Measurements from ENCODE around the gene VSTM4.
A peak's percentile ranks its signal among the peaks of the same experiment; 100 is the strongest.

The VSTM4 gene

GRCh38 chr10:49057231-49057880 is 58.0 kb downstream of the VSTM4 start:
- H3K4me1 Mint-ChIP-seq = no peaks in the 10 kb centered on the region
- DNase-seq (no peak), ATAC-seq (peak; percentile 16)
- no peak overlapping the region for H3K27ac Mint-ChIP-seq
- no peak overlapping the region for H3K4me3 Mint-ChIP-seq
- peaks cover 14 to 21% of the 10 kb centered on the region in 2 donors for H3K9me3 Mint-ChIP-seq
- peaks cover 28% of the 10 kb centered on the region for H3K27me3 Mint-ChIP-seq

- Mint-ChIP-seq H3K9me3 (peaks cover 9 to 11% of the 10 kb centered on the region in 2 donors), H3K4me1 (no peaks in the 10 kb centered on the region), H3K27ac (peak overlapping the region in 1 of 2 donors; percentile 31), H3K27me3 (peaks cover 18% of the 10 kb centered on the region), H3K4me3 (no peak overlapping the region)
- no peak for DNase-seq
- ATAC-seq = peak; percentile 32
These were observed 59.0 kb downstream of the VSTM4 start for GRCh38 chr10:49056356-49056755.

GRCh38 chr10:49055221-49055849 is 60.0 kb downstream of the VSTM4 start:
- Mint-ChIP-seq H3K4me3 (no peak overlapping the region), H3K27me3 (peaks cover 26% of the 10 kb centered on the region), H3K27ac (no peak overlapping the region), H3K4me1 (no peaks in the 10 kb centered on the region), H3K9me3 (peaks cover 7% of the 10 kb centered on the region in 2 donors)
- no peak for ATAC-seq
- DNase-seq = no peak

DNA sequence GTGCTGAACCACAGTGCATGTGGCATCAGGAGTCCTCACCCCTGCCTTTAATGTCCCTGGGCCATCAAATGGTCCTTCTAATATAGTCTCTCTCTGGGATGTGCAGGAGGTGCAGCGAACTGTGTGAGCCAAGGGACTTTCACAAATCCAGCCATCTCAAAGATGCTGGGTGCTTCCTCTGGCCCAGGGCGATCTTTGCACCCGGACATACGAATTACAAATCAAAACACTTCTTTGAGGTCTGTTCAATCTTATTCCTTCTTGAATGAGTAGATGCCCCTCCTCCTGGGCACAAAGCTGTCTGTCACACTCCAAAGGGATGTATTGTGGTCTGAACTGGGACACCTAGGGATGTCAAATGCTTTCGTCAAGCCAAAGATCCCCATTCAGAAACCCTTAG is 60.6 kb downstream of the VSTM4 start:
- Mint-ChIP-seq H3K4me3 (no peak overlapping the region), H3K27ac (no peak overlapping the region), H3K4me1 (no peaks in the 10 kb centered on the region), H3K9me3 (peaks cover under 1 to 2% of the 10 kb centered on the region in 2 donors), H3K27me3 (peaks cover 26% of the 10 kb centered on the region)
- no peak for DNase-seq
- ATAC-seq = no peak

DNA sequence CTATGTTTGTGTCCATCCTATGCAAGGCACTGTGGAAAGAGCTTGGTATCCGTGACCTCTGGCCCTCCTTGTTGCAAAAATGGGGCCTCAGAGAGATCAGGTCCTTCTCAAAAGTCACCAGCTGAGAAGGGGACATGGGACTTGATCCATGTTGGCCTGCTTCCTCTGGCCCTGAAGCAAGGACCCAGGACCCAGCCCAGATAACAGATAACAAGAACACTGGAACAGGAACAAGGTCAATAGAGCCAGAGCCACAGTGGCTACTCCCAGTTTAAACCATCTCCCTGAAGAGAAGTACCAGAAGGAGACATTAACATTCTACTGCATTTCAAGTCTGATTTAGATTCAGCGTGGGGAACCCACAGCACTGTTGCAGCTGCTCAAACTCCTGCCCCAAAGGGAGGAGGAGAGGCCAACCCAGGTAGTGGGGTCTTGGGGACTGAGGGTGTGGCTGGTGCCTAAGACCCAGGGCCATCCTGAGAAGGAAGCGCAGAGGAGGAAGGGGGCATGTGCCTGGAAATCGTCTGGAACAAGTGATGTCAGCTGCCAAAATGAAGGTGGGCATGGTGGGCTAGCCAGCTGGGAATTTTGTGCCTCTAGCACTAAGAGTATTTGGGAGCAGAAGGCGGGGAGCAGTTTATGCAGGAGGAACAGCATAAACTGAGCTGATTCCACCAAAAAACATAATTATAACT is 61.2 kb downstream of the VSTM4 start:
- no peak for DNase-seq
- H3K4me1 Mint-ChIP-seq = no peaks in the 10 kb centered on the region
- H3K27ac Mint-ChIP-seq = no peak overlapping the region
- no peak for ATAC-seq
- no peak overlapping the region for H3K4me3 Mint-ChIP-seq
- H3K9me3 Mint-ChIP-seq = no peaks in the 10 kb centered on the region
- peaks cover 26% of the 10 kb centered on the region for H3K27me3 Mint-ChIP-seq

GRCh38 chr10:49053053-49053997 is 62.0 kb downstream of the VSTM4 start:
- no peak for DNase-seq
- Mint-ChIP-seq H3K27ac (no peak overlapping the region), H3K4me3 (no peak overlapping the region), H3K9me3 (peaks cover 0 to 2% of the 10 kb centered on the region in 2 donors), H3K27me3 (peaks cover 26% of the 10 kb centered on the region), H3K4me1 (no peaks in the 10 kb centered on the region)
- no peak for ATAC-seq

GRCh38 chr10:49052069-49052468 is 63.3 kb downstream of the VSTM4 start:
- H3K4me1 Mint-ChIP-seq = no peaks in the 10 kb centered on the region
- peaks cover 32% of the 10 kb centered on the region for H3K27me3 Mint-ChIP-seq
- H3K27ac Mint-ChIP-seq = no peak overlapping the region
- H3K9me3 Mint-ChIP-seq = peaks cover 0 to 12% of the 10 kb centered on the region in 2 donors
- no peak for ATAC-seq
- no peak for DNase-seq
- H3K4me3 Mint-ChIP-seq = no peak overlapping the region

GRCh38 chr10:49050906-49051305 is 64.4 kb downstream of the VSTM4 start:
- peaks cover 32% of the 10 kb centered on the region for H3K27me3 Mint-ChIP-seq

DNA sequence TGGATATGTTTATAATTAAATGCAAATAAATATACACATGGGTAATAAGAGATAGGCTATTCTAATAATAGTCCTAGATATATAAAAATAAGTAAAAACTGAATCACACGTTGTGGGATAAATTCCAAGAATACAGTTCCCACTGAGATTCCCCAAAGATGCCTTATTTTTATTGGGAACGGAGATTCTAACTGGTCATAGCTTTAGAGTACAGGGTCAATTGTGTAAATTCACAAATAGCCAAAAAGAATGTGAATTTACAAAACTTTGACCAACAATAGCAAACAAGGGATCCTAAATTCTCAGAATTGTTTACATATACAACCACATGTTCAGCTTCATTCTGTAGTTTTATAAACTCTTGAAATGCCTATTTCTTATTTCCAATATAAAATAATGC is 65.0 kb downstream of the VSTM4 start:
- Mint-ChIP-seq H3K27me3 (peaks cover 32% of the 10 kb centered on the region), H3K9me3 (peaks cover 0 to 12% of the 10 kb centered on the region in 2 donors), H3K27ac (peak overlapping the region in 1 of 2 donors; percentile 31), H3K4me1 (no peaks in the 10 kb centered on the region), H3K4me3 (no peak overlapping the region)
- no peak for DNase-seq
- no peak for ATAC-seq

More at GRCh38 chr10:49050906-49051305, 64.4 kb downstream of the VSTM4 start:
- Mint-ChIP-seq H3K27ac (no peak overlapping the region), H3K4me3 (no peak overlapping the region), H3K4me1 (no peaks in the 10 kb centered on the region), H3K9me3 (peaks cover 0 to 12% of the 10 kb centered on the region in 2 donors)
- no peak for DNase-seq
- ATAC-seq = no peak

DNA sequence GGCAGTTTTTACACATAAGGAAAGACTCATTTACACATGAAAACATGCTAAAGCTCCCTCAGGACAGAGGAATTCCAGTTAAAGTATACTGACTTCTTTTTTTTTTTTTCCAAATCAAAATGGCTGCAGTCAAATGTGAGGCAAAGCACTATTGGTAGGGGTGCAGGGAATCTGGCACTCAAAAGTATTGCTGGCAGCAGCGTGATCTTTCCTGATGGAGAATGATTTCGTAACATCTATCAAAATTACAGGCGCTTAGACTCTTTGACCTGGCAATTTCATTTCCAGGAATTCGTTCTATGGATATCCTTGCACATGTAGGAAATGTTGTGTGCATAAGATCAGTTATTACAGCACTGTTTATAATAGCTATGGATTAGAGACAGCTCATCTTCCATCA is 65.7 kb downstream of the VSTM4 start:
- H3K9me3 Mint-ChIP-seq = peaks cover 0 to 12% of the 10 kb centered on the region in 2 donors
- peaks cover 32% of the 10 kb centered on the region for H3K27me3 Mint-ChIP-seq
- no peak overlapping the region for H3K4me3 Mint-ChIP-seq
- ATAC-seq (no peak), DNase-seq (no peak)
- H3K4me1 Mint-ChIP-seq = no peaks in the 10 kb centered on the region
- no peak overlapping the region for H3K27ac Mint-ChIP-seq

DNA sequence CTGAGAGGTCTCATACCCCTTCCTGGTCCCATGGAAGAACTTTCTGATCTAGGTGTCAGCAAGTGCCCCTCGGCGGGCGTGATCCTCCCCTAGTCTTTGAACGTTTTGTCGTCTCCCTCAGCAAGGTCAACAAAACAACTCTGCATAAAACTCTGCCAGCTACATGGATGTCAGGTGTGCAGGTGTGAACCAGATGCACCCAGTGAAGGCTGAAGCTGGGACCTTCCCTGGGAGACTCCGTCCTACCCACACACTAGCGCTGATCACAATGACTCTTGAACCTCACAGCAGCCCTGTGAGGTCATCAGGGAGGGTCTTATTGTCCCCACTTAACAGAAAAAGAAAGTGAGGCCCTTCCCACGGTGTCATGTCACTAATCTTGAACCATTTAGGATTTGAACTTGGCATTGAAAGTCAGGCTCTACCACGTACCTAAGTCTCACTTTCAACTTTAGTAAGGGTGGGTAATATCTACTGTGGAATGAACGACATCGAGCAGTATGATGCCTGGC is 68.1 kb downstream of the VSTM4 start:
- no peaks in the 10 kb centered on the region for H3K4me1 Mint-ChIP-seq
- no peak overlapping the region for H3K4me3 Mint-ChIP-seq
- peaks cover 23% of the 10 kb centered on the region for H3K27me3 Mint-ChIP-seq
- H3K9me3 Mint-ChIP-seq = peaks cover 0 to 12% of the 10 kb centered on the region in 2 donors
- DNase-seq (no peak), ATAC-seq (peak; percentile 63)
- H3K27ac Mint-ChIP-seq = no peak overlapping the region

DNA sequence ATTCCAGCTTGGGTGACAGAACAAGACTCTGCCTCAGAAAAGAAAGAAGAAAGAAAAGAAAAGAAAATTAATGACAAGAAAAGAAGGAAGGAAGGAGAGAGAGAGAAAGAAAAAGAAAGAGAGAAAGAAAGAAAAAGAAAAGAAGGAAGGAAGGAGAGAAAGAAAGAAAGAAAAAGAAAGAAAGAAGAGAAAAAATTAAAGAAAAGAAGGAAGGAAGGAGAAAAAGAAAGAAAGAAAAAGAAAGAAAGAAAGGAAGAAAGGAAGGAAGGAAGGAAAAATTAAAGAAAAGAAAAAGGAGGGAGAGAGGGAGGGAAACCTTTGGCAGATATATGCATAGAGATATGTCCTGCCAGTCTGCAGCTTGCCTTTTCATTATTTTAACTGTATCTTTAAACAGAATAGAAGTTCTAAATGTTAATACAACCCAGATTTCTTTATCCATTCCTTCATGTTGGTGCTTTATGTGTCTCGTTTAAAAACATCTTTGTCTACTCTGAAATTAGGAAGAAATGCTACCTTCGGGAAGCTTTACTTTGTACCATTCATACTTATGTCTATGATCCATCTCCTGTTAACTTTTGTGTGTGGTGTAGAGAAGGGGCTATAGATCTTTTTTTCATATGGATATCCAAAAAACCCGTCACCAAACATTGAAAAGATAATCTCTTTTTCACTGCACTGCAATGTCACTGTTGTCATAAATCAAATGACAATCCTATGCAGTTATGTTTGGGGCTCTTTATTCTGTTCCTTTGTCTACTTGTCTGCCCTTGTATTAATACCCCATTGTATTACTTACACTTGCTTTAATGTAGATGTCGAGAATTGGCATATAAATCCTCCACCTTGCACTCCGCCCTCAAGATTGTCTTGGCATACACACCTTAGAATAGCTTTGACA is 70.8 kb downstream of the VSTM4 start:
- DNase-seq = no peak
- H3K4me3 Mint-ChIP-seq = no peak overlapping the region
- peaks cover 0 to 12% of the 10 kb centered on the region in 2 donors for H3K9me3 Mint-ChIP-seq
- no peaks in the 10 kb centered on the region for H3K4me1 Mint-ChIP-seq
- no peak for ATAC-seq
- H3K27ac Mint-ChIP-seq = no peak overlapping the region
- H3K27me3 Mint-ChIP-seq = peaks cover 15% of the 10 kb centered on the region

DNA sequence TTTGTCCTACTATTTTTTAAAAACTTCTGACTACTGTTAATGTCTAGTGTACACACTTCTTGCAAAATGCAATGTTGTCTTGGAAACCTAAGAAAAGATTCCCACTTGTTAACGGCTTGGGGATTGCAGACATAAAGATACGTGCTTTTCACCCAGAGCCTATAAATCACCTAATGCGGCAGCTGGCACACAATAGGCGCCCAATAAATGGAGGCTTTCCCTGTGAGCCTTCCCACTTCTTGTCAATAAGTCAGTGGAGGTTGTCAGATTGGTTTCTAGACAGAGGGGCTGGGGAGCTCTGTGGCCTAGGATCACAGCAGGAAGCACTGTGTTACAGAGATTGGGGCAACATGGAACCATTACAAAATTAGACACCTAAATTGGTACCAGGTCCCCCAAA is 74.7 kb downstream of the VSTM4 start:
- Mint-ChIP-seq H3K27ac (no peak overlapping the region), H3K4me1 (no peaks in the 10 kb centered on the region), H3K9me3 (no peaks in the 10 kb centered on the region), H3K4me3 (no peak overlapping the region), H3K27me3 (no peaks in the 10 kb centered on the region)
- no peak for ATAC-seq
- no peak for DNase-seq

DNA sequence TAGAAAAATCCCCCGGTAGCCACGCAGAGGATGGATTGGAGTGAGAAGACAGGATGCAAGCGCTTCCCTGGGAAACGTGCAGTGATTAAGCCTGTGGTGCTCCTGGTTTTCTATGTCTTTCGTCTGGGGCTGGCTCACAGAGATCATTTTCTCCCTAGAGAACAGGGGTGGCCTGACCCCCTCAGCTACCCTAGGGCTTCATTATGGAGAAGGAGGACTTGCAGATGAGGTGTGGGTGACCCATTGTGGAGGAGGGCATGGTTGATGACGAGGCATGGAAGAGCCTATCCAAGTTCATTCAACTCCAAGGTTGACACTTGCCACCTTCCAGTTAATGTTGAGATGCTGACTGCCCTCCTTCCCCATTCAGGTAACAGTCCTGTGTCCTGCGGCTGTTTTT is 75.9 kb downstream of the VSTM4 start:
- ATAC-seq (no peak), DNase-seq (no peak)
- no peaks in the 10 kb centered on the region for H3K27me3 Mint-ChIP-seq
- H3K4me1 Mint-ChIP-seq = no peaks in the 10 kb centered on the region
- H3K4me3 Mint-ChIP-seq = no peak overlapping the region
- no peak overlapping the region for H3K27ac Mint-ChIP-seq
- no peaks in the 10 kb centered on the region for H3K9me3 Mint-ChIP-seq
